NCI-H128 (cell line): ENCODE results near the gene TLR7.

Source experiments
- DNase-seq: peaks from one replicate; lab custom pipeline; 2025; ENCODE audit not compliant: unreplicated experiment; lab: John Stamatoyannopoulos, UW

TLR7 gene

DNA sequence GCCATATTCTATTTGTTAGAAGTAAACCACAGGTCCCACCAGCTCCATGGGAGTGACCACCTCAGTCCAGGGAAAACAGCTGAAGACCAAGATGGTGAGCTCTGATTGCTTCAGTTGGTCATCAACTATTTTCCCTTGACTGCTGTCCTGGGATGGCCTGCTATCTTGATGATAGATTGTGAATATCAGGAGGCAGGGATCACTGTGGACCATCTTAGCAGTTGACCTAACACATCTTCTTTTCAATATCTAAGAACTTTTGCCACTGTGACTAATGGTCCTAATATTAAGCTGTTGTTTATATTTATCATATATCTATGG, 55.7 kb downstream of the TLR7 start:
- no peak for DNase-seq

DNA sequence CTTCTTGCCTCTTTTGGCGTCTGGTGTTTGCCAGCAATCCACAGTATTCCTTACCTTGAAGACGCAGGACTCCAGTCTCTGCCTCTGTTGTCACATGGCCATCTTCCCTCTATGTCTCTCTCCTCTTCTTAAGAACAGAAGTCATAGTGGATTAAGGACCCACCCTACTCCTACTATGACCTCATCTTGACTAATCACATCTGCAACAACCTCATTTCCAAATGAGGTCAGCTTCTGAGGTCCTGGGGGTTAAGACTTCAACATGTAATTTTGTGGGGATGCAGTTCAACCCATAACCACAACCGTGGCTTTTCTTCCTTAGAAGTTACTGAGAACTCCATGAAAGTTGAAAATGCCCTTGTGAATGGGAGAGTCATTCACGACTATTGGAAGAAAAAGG, 62.8 kb downstream of the TLR7 start:
- no peak for DNase-seq

DNA sequence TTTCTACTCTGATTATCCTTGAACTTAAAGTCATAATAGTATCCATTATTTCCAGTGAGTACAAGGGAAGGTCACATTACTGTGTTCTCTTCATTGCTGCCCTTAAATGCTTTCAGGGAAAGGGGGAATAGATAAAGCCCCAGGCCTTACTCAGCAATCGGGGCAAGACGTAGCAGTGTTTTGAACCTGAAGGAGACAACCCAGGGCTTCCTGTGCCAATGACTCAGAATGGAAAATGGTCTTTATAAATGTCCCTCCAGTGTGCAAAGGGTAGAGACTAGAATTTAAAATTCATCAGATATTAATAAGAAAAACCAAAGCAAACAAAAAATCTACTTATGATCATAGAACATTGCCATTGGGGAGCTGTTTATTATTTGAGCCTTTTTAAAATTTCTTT, 63.3 kb downstream of the TLR7 start:
- DNase-seq = no peak

DNA sequence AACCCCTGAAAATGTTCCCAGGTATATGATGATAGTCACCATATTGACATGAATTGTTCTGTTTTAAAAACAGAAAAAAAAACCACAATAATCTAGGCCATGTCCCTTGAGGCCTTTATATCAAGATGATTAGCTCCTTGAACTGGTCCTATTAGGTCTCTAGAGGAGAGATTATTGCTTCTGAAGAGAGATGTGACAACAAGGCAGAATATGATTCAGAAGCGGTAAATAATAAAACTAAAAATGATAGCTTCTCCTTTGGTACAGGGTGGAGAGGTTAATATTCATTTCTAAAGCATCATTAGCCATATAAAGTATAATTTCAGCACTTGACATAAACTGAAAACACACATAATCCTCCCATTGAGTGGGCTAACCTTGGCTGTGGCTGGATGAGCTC, 65.4 kb downstream of the TLR7 start:
- no peak for DNase-seq

DNA sequence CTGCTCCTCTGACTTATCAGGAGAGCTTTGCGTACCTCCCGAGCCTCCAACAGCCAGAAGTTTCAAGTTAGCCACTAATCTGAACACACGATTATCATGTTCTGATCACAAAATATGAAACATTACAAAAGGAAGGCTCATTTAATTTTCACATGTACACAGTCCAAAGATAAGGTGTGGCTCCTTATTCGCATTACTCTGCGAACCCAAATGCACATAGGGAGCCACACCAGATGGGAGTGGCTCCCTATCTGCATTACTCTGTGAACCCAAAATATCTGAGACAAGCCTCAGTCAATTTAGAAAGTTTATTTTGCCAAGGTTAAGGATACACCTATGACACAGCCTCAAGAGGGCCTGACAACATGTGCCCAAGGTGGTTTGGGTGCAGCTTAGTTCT, 68.0 kb downstream of the TLR7 start:
- DNase-seq = no peak

DNA sequence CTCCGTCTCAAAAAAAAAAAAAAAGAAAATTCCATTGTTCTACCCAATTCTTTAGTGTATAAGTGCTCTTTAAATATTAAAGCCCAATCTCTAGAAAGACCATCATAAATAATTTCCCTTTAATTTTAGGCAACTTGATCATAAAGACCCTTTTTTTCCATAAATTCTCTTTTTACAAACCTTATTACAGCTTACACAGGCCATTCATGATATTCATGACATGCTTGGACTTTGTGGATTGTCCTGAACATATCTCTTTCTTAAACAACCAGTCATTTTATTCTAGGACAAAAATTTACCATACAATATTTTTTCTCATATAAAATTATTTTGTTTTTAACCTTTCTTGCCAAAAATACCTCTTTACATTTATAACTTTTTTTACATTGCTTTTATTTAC, 70.1 kb downstream of the TLR7 start:
- DNase-seq = no peak
